HG03097 (cell line): ENCODE data around the gene FEN1.

Experiments
- ATAC-seq: cut with Tn5 transposase; IDR thresholded peaks from one replicate; pipeline ENCODE4 v1.9.1; 2021; ENCODE audit not compliant: unreplicated experiment, low FRiP score

The FEN1 gene

DNA sequence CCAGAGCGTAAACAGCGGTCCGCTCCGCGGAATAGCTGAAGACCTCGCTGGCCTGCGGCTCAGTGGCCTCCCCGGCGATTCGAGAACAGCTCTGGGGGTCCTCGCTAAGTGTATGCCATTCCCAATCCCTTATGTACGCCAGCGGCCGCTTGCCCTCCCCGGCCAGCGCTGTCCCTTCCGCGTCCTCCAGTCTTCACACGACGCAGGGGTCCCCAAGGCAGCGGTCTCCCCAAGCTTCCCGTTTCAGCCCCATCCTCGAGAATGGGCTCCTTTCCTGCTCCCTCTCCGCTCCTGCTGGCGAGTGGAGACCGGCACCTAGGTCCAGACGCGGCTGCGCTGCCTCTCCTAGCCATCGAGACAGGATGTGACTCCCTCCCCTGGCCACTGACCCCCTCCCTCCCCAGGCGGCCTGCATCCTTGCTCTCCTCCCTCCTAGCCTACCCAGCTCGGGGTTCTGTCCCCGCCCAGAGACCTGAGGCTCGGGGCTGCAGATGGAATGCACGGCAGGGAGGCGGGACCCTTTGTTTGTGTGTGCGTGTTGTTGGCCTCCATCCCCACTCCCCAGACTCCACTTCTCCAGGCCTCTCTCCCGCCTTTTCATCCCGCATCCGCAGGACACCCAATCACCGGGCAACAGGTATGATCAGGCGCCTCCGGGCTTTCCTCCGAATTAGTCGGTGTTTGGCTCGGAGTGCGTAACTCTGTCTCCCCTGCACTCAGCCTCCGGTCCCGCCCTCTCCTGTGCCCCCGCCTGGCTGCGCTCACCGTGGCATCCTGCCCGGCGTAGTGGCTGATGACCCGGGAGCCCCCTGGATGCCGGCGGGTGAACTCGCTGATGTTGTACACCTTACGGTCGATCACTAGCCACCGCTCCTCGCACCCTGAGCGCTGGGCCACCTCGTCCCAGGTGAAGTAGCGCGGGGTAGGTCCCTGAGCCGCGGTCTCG, 23.4 kb downstream of the FEN1 start:
- peak; percentile 19 for ATAC-seq

DNA sequence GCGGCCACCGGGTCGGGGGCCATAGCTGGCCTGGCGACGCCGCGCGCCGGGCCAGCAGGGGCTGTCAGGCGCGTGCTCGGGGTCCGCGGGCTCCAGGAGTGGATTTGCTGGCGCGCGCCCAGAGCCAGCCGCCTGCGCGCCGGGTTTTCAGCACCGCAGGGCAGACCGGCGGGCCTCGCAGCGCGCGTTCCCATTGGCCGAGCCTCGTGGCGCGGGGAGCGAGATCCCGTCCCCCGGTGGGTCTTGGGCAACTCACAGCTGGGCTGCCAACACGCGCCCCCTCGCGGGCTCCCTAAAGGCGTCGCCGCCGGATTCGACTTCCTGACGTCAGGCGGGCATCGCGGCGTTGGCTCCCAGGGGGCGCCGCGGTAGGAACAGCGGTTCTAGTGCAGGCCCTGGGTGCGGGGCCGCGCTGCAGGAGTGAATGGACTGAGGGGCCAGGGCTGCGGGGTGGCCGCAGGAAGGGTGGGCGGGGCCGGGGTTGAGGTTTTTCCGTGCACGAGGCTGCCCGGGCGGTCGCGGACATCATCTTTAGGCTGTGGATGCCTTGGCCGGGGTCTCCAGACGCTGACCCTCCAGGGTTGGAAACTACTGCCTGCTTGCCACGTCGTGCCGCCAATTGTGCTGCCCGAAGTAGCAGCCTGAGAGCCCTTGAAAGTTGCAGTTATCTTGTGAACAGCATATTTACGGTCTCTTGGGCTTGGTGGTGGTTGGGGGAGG, 24.2 kb downstream of the FEN1 start, which contains the start of gene FADS1:
FADS1 (minus strand) TSS at position 268 of the 720 bp plus-strand sequence; CDS start at position 194, 74 bp downstream.
- ATAC-seq: peak; percentile 61

DNA sequence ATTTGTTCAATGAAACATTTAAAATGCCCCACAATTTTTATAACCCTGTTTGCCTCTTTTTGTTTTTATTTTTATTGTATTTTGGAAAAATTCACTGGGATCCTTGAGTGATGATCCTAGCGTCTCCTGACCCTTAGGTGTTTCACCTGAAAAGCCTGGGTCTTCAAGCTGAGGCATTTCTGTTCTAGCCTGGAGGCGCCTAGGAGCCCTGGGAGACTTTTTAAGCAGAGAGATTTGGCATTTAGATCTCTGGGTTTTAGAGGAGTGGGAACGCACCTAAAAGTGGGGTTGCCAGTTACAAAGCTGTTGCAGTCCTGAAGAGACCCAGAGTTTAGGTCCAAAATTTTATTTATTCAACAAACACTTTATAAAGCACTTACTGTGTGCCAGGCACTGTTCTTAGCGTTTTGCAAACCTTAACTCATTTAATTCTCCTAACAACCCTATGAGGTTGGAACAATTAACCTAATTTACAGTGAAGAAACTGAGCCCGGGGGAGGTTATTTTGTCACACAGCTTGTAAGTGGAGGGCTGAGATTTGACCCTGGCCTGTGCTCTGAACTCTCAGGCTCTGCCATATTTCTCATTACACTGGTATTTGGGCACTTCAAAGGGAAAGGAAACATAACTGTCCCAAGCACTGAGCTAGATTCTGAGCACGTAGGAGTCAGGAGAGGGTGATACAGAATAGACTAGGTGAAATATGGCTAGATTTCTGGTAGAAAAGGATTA, 24.9 kb downstream of the FEN1 start:
- ATAC-seq: no peak

DNA sequence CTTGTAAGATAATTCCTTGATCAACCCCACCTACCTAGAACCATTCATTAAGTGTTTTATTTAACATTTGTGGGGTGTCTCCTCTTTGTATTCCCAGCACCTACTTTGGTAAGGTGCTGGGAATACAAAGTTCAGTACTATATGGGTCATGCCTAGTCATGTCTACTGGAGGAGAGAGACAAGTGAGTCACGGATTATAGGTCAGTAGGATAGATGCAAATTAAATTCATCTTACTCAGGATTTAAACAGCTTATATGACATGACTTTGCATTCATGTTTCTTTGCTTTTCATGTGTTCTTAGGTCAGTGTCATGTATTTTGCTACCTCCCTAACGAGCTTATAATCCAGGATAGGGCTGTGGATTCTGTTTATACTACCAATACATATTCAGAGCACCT, 27.5 kb downstream of the FEN1 start:
- no peak for ATAC-seq

DNA sequence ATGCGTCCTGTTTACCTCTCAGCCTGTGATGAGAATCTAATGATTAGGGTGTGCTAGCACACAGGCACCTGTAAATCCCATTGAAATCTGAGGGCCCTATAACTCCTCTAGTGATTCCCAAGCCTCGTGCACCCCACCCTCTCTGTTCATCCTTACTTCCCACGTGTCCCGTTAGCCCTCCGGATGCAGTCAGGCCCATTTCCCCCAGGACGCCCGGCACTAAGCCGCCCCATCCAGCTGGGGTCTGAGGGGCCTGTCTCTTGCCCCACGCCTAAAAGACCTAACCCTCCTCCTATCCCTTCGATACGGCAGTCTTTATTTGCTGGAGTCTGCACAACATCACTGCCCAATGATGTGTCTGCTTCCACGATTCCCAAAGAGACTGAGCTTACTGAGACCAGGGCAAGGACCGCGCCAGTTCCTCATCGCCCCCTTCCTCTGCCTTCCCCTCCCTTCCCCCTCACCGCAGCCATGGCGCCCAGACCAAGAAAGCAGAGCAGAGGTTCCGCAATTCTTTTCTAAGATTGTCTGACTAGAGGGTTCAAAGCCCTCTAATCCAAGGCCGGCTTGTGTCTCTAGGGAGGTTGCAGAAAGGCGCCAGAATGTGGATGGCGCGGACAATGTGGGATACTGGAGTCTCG, 34.3 kb downstream of the FEN1 start:
- ATAC-seq: no peak

DNA sequence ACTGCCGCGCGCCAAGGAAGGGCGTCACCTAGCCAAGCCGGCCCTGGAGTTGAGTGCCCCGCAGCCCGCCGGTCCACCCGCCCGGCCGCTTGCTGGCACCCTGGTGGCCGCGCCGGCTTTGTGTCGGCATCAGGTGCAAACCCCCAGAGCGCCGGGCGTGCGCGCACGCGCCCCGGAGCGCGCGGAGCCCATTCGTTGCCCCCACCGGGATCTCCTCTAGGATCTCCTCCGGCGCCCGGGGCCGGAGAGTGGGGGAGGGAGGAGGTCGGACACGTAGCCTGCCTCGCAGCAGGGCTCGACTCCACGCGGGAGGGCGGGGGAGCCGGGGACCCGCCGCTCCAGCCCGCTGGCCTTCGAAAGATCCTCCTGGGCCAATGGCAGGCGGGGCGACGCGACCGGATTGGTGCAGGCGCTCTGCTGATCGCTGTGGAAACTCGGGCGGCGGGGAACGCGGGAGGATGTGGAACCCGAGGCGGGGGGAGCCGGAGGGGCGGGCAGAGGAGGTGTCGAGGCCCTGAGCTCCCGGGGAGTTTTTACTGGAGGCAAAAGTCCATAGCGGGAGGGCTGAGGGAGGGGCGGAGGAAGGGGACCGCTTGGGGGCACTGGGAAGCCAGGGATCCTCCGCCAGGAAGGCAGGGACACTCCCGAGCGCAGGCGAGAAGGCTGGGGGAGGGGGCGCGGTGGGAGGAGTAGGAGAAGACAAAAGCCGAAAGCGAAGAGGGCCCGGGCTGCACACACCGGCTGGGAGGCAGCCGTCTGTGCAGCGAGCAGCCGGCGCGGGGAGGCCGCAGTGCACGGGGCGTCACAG, 35.1 kb downstream of the FEN1 start, which contains the start of gene FADS2:
FADS2 (plus strand) TSS at position 730 of the 808 bp plus-strand sequence. CDS start 91 bp downstream, outside the sequence.
- peak; percentile 65 for ATAC-seq

DNA sequence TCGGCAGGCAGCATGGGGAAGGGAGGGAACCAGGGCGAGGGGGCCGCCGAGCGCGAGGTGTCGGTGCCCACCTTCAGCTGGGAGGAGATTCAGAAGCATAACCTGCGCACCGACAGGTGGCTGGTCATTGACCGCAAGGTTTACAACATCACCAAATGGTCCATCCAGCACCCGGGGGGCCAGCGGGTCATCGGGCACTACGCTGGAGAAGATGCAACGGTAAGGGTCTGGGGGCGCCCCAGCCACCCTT, 35.6 kb downstream of the FEN1 start:
- ATAC-seq: no peak

DNA sequence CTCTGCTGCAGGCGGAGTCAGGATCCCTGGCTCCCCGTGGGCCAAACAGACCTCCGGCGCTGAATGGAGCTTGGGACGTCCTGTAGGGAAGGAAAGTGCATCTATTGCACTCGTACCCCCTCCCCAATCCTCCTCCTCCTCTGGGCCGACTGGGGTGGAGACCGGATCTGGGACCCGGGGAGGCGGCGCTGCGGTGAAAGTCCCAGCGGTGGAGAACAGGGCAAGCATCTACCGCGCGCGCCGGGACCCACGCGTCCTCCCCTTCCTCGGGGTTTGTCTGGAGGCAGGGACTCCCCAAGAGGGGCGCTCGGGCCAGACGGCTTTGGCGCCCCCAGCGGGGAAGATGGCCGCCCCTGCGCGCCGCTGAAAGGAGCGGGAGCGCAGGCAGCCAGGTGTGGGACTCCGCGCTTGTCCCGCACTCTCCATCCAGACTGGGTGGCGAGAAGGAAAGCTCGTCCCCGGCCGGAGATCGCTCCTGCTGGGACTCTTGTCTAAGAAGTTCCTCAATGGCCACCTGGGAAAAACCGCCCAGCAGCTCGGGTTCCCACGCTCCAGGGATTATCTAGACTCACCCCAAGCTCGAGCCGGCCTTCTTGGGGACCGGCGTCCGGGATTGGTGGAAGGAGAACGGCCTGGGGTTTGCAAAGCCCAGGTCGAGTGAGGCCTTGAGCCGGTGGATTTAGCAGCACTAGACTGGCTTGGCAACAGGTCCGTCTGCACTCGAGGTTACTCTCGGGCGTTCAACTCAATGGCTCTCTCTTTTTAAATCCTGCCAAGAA, 36.1 kb downstream of the FEN1 start:
- no peak for ATAC-seq

DNA sequence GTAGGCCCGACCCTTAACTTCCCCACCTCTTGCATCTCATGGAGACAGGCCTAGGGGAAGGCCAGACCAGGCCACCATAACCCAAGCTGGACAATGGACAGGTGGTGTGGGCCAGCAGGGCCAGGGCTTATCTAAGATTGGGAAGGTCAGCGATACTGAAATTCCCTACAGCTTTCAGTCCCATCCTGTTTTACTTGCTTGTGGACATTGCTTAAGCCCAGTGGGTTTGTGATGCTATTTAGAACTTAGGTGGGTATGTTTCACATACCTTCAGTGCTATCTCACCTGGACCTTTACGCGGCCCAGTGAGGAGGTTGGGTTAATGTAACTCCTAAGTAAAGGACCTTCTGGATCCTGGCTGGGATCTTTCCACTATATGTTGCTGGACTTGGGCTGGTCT, 37.1 kb downstream of the FEN1 start:
- no peak for ATAC-seq

DNA sequence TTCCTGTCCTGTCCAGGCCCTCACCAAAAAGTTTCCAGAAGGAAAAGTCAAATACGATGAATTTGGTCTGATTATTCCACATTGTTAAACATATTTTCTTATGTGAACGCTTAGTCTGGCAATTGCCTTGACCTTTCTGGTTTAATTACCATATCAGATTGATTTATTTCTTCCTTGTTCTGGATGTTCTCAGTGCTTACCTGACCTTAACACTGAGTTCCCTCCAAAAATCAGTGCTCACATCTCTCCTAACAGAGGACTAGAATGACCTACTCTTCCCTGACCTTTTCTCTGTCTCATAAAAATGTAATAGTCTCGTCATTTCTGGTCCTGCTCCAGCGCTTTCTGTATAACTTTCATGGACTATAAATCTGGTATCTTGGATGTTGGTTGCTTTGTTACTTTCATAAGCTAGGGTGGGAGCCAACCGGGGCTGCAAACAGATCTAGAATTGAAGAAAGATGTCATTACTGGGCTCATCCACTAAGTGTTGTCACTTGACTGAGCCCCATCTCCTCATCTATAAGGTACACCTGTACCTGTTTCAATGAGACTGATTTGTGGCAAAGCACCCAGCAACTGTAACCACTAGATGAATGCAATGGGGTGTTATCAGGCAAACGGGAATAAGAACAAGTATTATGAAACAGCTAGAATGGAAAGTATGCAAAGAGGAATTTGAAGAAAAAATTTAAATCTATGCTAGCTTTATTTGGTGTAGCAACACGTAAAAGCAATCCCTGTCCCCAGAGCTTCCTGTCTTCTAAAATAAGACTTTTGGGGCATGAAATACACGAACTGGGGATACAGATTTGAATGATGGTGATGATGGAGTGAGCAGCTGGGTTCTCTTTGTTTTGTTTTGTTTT, 37.8 kb downstream of the FEN1 start:
- ATAC-seq: no peak

DNA sequence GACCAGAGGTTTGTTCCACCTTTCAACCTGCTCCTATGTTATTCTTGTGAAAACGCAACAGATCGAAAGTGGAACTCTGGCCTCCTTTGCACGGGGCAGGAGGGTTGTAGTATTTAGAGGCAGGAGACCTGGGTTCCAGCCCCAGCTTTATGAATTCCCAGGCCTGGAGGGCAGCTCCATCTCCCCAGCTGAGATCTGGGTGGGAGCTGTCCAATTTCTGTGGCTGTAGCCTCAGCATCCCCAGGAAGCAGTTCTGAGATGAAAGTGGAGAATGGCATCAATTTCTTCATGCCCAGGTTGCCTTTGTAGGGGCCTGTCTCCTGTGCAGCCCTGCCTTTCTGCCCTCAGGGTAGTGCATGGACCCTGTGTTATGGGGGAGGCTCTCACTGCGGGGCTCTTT, 39.5 kb downstream of the FEN1 start:
- no peak for ATAC-seq

DNA sequence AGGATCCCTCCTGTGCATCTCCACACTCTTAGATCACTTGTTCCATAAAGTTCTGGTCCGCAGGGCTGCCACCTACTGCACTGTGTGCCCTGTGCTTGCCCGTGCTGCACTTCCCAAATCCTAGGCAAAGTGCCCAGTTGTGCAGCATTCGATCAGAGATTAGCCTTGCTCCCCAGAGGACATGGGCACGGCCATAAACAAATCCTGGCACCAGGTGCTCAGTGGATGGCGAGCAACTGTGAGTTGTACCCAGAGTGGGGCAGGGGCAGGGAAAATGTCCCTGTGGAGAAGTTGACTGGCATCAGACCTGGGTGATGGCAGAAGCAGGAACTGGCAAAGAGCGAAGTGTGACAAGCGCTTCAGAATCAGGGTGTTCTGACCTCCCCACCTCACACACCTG, 40.0 kb downstream of the FEN1 start:
- no peak for ATAC-seq

DNA sequence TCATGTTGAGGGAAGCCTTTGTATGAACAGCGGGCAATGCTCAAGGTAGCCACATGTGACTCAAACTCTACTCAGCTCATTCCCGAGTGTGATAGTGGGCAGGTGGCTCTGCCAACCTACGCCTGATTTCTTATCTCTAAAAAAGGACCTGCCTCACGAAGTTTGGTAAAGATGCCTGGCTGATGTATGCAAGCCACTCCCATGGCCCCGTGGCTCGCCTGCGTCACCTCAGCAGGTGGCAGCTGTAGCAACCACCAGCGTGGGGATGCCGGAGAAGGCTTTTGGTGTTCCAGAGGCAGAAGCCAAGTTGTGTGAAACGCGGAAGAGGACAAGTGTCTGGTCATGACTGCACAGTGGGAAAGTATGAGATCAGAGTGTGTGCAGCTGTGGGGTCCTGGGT, 40.8 kb downstream of the FEN1 start:
- no peak for ATAC-seq

DNA sequence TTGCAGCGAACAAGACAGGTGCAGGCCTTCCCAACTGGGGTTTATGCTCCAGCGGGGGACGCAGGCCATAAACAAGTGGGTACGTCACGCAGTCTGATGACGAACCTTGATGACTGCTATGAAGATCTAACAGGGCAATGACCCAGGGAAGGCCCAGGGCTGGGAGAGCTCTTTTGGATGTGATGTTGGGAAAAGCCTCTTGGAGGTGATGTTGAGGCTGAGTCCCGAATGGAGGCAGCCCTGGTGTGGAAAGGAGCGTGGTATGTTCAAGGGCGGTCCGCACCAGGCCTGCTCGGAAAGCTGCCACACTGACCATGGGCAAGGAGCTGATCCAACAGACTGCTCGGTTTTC, 41.2 kb downstream of the FEN1 start:
- no peak for ATAC-seq

DNA sequence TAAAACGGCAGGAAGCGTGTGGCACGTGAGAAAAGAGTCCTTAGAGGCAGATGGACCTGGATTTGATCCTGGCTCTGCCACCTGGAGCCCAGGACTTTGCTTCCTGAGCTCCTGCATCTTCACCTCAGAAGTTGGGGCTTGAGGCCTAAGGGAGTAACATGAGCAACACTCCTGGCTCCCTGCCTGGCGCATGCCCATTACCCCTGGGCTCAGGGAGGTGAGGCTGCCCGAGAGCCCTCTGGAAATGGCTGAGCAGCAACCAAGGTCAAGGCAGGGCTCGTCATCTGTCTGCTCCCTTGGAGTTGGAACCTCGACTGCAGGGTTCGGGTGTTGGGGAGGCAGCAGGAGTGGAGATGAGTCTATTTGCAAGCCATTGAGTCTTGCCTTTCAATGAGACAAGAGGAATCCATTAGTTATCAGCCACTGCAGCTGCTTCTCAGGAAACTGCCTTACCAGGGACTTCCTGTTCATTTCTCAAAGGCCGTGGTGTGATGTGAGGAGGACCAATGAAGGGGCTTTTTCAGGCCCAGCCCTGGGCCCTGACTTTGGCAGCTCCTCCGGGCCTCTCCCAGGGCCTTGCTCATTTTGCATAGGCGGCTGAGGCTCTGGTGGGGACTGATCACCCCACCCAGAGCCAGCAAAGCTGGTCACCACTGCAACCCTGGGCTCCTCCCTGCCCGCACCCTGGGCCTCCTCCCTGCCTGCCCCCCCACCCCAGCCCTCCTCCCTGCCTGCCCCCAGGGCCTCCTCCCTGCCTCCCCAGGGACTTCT, 41.8 kb downstream of the FEN1 start:
- ATAC-seq: peak; percentile 71

DNA sequence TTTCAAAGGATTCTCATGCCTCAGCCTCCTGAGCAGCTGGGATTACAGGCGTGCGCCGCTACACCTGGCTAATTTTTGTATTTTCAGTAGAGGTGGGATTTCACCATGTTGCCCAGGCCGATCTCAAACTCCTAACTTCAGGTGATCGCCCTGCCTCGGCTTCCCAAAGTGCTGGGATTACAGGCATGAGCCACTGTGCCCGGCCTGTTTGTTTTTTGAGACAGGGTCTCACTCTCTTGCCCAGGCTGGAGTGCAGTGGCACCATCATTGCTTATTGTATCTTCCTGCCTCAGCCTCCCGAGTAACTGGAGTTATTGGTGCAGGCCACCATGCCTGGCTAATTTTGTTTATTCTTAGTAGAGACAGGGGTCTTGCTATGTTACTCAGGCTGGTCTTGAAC, 43.5 kb downstream of the FEN1 start:
- no peak for ATAC-seq

DNA sequence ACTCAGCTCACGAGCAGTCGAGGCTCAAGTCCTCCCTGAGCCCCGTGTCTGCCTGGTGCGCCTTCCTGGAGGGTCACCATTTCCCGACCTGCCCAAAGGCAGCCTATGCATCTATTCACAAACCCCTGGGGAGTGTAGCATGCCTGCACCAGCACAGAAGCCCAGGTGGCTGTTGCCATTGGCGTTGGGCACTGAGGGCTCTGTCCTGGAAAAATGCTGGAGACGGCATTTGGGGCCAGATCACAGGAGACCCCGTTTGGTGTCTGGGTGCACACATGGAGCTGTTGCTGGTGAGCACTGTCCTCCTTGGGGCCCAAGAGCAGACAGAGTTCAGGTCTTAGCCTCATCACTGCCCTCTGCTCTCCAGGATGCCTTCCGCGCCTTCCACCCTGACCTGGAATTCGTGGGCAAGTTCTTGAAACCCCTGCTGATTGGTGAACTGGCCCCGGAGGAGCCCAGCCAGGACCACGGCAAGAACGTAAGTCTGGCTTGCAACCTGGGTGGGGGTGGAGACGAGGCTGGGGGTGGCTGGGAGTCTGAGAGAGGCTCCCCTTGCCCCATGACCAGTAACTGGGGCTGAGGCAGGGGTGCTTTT, 44.8 kb downstream of the FEN1 start:
- ATAC-seq: no peak
